HG03060 (cell line): ENCODE results near the gene GTPBP2.

ENCODE experiments used
- ATAC-seq: cut with Tn5 transposase; IDR thresholded peaks from one replicate; pipeline ENCODE4 v1.9.1; 2021; ENCODE audit warnings: low read depth, moderate number of reproducible peaks; ENCODE audit not compliant: unreplicated experiment

GTPBP2 gene

GRCh38 chr6:43579171-43579570 lies 49.9 kb downstream of the GTPBP2 start:
- no peak for ATAC-seq

DNA sequence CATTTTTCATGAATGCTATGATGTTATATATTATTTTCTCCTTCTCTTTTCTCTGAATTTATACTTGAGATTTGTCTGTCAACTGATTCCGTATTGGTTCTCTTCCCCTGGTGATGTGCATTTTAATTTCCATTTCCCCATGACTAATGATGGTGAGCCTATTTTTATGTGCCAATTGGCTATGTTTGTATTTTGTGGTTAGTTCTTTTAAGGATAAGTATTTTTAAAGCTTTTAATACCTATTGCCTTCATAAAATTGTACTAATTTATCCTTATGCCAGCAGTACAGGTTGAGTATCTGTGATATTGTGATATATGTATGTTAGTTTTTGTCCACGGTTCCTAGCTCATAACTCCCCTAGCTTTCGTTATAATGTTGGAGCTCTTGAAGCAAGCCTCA lies 50.3 kb downstream of the GTPBP2 start:
- no peak for ATAC-seq

- peak; percentile 56 for ATAC-seq
These were observed 53.1 kb downstream of the GTPBP2 start, which contains the start of the genes POLH and XPO5 for GRCh38 chr6:43575772-43576551. POLH (plus strand) TSS chr6:43576185; CDS start chr6:43582320, 6,135 bp downstream. XPO5 (minus strand) TSS chr6:43576038; CDS start chr6:43575864, 174 bp downstream.

DNA sequence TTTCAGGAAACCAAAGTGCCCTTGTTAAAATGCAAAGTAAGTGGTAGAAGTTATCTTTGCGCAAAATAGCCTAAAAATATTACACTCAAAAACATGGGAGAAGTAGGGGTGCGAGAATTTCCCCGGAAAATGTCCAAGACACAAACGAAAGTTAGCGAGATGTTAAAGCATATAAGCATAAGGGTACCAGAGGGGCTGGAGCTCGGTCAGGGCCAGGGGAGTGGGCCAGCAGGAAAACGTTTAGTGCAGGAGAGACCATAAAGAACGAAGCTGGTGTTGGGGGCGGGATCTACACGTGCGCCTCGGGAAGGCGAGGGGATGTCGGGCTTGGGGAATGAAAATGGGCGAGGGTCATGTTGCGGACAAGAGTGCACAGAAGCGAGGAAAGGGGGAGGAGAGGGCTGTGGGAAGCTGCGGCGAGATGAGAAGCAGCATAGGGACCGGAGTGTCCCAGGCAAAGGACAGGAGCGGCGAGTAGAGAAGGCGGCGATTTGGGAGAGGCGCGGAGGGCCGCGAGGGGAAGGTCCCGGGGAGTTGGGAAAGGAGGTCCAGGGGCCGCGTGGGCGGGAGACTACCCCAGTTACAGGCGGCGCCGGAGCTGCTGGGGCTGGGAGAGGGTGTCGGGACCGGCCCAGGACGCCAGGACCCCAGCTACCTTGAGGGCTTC lies 53.8 kb downstream of the GTPBP2 start:
- ATAC-seq = no peak

- ATAC-seq = no peak
These were observed 57.0 kb downstream of the GTPBP2 start for GRCh38 chr6:43572015-43572414.

GRCh38 chr6:43570876-43571441 lies 58.1 kb downstream of the GTPBP2 start:
- ATAC-seq = no peak
